Astrocyte (in vitro differentiated cells and primary cell): ENCODE results near the gene PARL. TPM values are rescaled to one million over a fixed set of nuclear protein-coding genes. Genes with fewer than 3 reads are reported as not detected.

Experiments used
- DNase-seq: peaks from one replicate; pipeline ENCODE4 v3.0.0-alpha.2; 2010; ENCODE audit warnings: low read depth
- FAIRE-seq: peaks from 2 replicates; lab custom pipeline; 2011; peaks lifted over from hg19 to GRCh38; lab: Jason Lieb, UNC
- H2AFZ ChIP-seq: 2 replicates; pipeline ENCODE4 v1.6.0; 2012; ENCODE audit warnings: low read depth, low read length, inconsistent platforms
- H3K27ac ChIP-seq: 2 replicates; pipeline ENCODE4 v1.5.1; 2011; ENCODE audit warnings: low read depth, low read length, inconsistent platforms
- H3K27me3 ChIP-seq: 2 replicates; pipeline ENCODE4 v1.6.0; 2011; ENCODE audit warnings: low read length, inconsistent platforms; ENCODE audit not compliant: insufficient read depth
- H3K36me3 ChIP-seq: 2 replicates; pipeline ENCODE4 v1.5.1; 2011; ENCODE audit warnings: low read length, inconsistent platforms; ENCODE audit not compliant: insufficient read depth
- H3K4me1 ChIP-seq: 2 replicates; pipeline ENCODE4 v1.5.1; 2011; ENCODE audit warnings: low read length, inconsistent platforms; ENCODE audit not compliant: insufficient read depth
- H3K4me2 ChIP-seq: 2 replicates; pipeline ENCODE4 v1.6.0; 2012; ENCODE audit warnings: low read length, inconsistent platforms
- H3K4me3 ChIP-seq: 2 replicates; pipeline ENCODE4 v1.5.1; 2011; ENCODE audit warnings: low read depth, mild to moderate bottlenecking, low read length, inconsistent platforms; ENCODE audit not compliant: insufficient read depth
- H3K79me2 ChIP-seq: 2 replicates; pipeline ENCODE4 v1.6.0; 2012; ENCODE audit warnings: mild to moderate bottlenecking, low read length, inconsistent platforms; ENCODE audit not compliant: insufficient read depth
- H3K9ac ChIP-seq: 2 replicates; pipeline ENCODE4 v1.6.0; 2012; ENCODE audit warnings: mild to moderate bottlenecking, low read length, inconsistent platforms
- H3K9me3 ChIP-seq: 2 replicates; pipeline ENCODE4 v1.5.1; 2012; ENCODE audit warnings: low read depth, mild to moderate bottlenecking, low read length, inconsistent platforms; ENCODE audit not compliant: insufficient read depth
- H4K20me1 ChIP-seq: 2 replicates; pipeline ENCODE4 v1.6.0; 2012; ENCODE audit warnings: low read length, inconsistent platforms; ENCODE audit not compliant: insufficient read depth
- H3K27ac Mint-ChIP-seq: one replicate; pipeline ENCODE4 v1.8.0; 2021; ENCODE audit warnings: mild to moderate bottlenecking, mixed read lengths; ENCODE audit not compliant: unreplicated experiment
- H3K27me3 Mint-ChIP-seq: one replicate; pipeline ENCODE4 v1.8.0; 2021; ENCODE audit warnings: low read depth, mixed read lengths; ENCODE audit not compliant: unreplicated experiment
- H3K36me3 Mint-ChIP-seq: one replicate; pipeline ENCODE4 v1.8.0; 2021; ENCODE audit warnings: low read depth, mixed read lengths; ENCODE audit not compliant: unreplicated experiment
- H3K4me1 Mint-ChIP-seq: one replicate; pipeline ENCODE4 v1.8.0; 2021; ENCODE audit warnings: low read depth, mixed read lengths; ENCODE audit not compliant: unreplicated experiment
- H3K4me3 Mint-ChIP-seq: one replicate; pipeline ENCODE4 v1.8.0; 2021; ENCODE audit warnings: mild to moderate bottlenecking, moderate library complexity, mixed read lengths; ENCODE audit not compliant: unreplicated experiment
- H3K9me3 Mint-ChIP-seq: one replicate; pipeline ENCODE4 v1.8.0; 2021; ENCODE audit warnings: mild to moderate bottlenecking, mixed read lengths; ENCODE audit not compliant: unreplicated experiment
- EZH2 ChIP-seq: IDR thresholded peaks from 2 replicates; pipeline ENCODE4 v1.6.1; 2012; ENCODE audit warnings: mild to moderate bottlenecking, low read length, inconsistent platforms; ENCODE audit not compliant: insufficient read depth
- total RNA-seq: library from RNA; stranded (reverse); gene quantifications from 2 replicates; pipeline ENCODE4 v1.2.1, GENCODE V29; 2021
- TF ChIP-seq, protein P1 (sequence below): IDR thresholded peaks from 2 replicates; pipeline ENCODE4 v1.5.1; 2011; ENCODE audit warnings: low read depth, mild to moderate bottlenecking, inconsistent platforms, low read length, moderate library complexity; ENCODE audit not compliant: insufficient read depth

Gene PARL
- total RNA-seq, 1 donor from 2014 or later, result 64.7 TPM

DNA sequence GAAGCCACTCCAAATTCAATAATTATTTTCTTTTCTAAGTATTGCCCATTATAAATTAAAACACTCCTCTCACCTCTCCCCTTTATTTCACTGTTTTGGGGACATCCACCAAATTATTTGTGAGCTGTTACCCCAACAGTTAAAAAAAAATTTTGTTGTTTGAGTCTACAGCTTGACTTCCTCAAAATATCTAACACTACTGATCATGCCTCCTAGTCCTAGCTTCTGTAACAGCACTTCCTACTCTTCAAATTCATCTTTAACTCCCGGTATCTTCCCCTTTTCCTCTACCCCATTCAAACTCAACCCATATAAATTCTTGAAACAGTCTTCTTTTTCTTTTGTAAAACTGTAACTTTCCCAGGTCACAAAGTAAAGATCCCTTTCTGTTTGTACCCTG is 15.9 kb downstream of the PARL start:
- no peak overlapping the region for H3K9ac ChIP-seq
- no peaks in the 10 kb centered on the region for H3K4me1 ChIP-seq
- H4K20me1 ChIP-seq, result peaks cover 58% of the 10 kb centered on the region
- H3K27ac Mint-ChIP-seq, result no peak overlapping the region
- no peaks in the 10 kb centered on the region for H3K27me3 ChIP-seq
- FAIRE-seq, result no peak
- H3K36me3 ChIP-seq, result peaks cover 6% of the 10 kb centered on the region
- peaks cover 48% of the 10 kb centered on the region for H3K79me2 ChIP-seq
- no peak overlapping the region for H3K4me2 ChIP-seq
- TF ChIP-seq, protein P1, sequence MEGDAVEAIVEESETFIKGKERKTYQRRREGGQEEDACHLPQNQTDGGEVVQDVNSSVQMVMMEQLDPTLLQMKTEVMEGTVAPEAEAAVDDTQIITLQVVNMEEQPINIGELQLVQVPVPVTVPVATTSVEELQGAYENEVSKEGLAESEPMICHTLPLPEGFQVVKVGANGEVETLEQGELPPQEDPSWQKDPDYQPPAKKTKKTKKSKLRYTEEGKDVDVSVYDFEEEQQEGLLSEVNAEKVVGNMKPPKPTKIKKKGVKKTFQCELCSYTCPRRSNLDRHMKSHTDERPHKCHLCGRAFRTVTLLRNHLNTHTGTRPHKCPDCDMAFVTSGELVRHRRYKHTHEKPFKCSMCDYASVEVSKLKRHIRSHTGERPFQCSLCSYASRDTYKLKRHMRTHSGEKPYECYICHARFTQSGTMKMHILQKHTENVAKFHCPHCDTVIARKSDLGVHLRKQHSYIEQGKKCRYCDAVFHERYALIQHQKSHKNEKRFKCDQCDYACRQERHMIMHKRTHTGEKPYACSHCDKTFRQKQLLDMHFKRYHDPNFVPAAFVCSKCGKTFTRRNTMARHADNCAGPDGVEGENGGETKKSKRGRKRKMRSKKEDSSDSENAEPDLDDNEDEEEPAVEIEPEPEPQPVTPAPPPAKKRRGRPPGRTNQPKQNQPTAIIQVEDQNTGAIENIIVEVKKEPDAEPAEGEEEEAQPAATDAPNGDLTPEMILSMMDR, result no peak
- no peak for TF ChIP-seq EZH2
- H2AFZ ChIP-seq, result no peak overlapping the region
- H3K4me3 ChIP-seq, result no peak overlapping the region
- no peak overlapping the region for H3K27ac ChIP-seq
- H3K4me3 Mint-ChIP-seq, result no peak overlapping the region
- H3K36me3 Mint-ChIP-seq, result peaks cover 5% of the 10 kb centered on the region
- H3K27me3 Mint-ChIP-seq, result no peaks in the 10 kb centered on the region
- H3K4me1 Mint-ChIP-seq, result no peaks in the 10 kb centered on the region
- H3K9me3 Mint-ChIP-seq, result no peaks in the 10 kb centered on the region
- no peak for DNase-seq
- no peaks in the 10 kb centered on the region for H3K9me3 ChIP-seq

DNA sequence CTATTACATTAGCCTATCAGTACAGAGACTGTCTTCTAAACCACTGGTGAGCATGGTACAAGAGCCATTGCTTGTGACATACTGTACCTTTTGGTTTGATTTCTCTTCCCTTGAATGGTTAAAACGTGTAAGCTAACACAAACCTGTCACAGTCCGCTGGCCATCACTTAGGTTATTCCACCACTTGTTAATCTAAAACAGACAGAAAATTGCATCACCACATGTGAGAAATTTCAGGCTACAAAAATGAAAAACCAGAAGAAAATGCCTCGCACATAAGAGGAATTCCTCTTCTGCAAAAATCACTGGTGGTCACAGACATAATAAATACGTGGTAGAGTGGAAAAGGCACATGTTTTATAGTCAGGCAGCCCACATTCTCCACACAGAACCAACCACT is 22.1 kb downstream of the PARL start:
- Mint-ChIP-seq H3K36me3 (peaks cover 18% of the 10 kb centered on the region), H3K4me1 (peaks cover 7% of the 10 kb centered on the region), H3K4me3 (no peak overlapping the region), H3K27ac (no peak overlapping the region), H3K27me3 (no peaks in the 10 kb centered on the region), H3K9me3 (no peaks in the 10 kb centered on the region)
- no peak overlapping the region for H2AFZ ChIP-seq
- no peaks in the 10 kb centered on the region for H3K9me3 ChIP-seq
- H3K4me1 ChIP-seq, result no peaks in the 10 kb centered on the region
- no peaks in the 10 kb centered on the region for H3K79me2 ChIP-seq
- H3K27me3 ChIP-seq, result no peaks in the 10 kb centered on the region
- peaks cover 29% of the 10 kb centered on the region for H3K36me3 ChIP-seq
- H3K4me3 ChIP-seq, result no peak overlapping the region
- peaks cover 3% of the 10 kb centered on the region for H4K20me1 ChIP-seq
- FAIRE-seq, result no peak
- H3K4me2 ChIP-seq, result no peak overlapping the region
- TF ChIP-seq, protein P1, result no peak
- TF ChIP-seq EZH2, result no peak
- DNase-seq, result no peak
- H3K27ac ChIP-seq, result no peak overlapping the region
- H3K9ac ChIP-seq, result no peak overlapping the region

DNA sequence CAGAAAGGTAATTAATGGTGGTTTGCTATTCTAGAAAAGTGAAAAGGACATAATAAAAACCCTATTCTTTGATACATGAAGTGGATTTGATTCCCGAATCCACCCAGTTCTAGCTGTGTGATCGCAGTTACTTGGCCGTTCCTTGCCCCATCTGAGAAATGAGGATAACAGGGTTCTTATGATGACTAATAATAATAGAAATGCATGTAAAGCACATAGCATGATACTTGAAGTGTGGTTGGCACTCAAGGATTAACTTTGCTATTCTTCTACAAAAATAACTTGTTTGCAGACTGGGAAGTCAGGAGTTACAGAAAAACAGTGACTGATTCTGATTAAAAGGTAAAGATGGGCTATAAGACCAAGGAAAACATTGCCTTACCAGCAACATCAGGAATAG is 26.8 kb downstream of the PARL start:
- Mint-ChIP-seq H3K4me3 (no peak overlapping the region), H3K27ac (no peak overlapping the region), H3K4me1 (peaks cover 7% of the 10 kb centered on the region), H3K36me3 (peaks cover 22% of the 10 kb centered on the region), H3K27me3 (no peaks in the 10 kb centered on the region), H3K9me3 (no peaks in the 10 kb centered on the region)
- H3K4me1 ChIP-seq, result no peaks in the 10 kb centered on the region
- H3K79me2 ChIP-seq, result no peaks in the 10 kb centered on the region
- peaks cover 19% of the 10 kb centered on the region for H3K36me3 ChIP-seq
- peak; percentile 23 for DNase-seq
- FAIRE-seq, result peak; percentile 47
- H3K9me3 ChIP-seq, result no peaks in the 10 kb centered on the region
- TF ChIP-seq EZH2, result no peak
- TF ChIP-seq, protein P1, result no peak
- H3K4me2 ChIP-seq, result no peak overlapping the region
- no peaks in the 10 kb centered on the region for H4K20me1 ChIP-seq
- no peak overlapping the region for H3K9ac ChIP-seq
- H3K4me3 ChIP-seq, result no peak overlapping the region
- H2AFZ ChIP-seq, result no peak overlapping the region
- H3K27ac ChIP-seq, result no peak overlapping the region
- no peaks in the 10 kb centered on the region for H3K27me3 ChIP-seq
